BE2C (cell line): Measurements from ENCODE around the gene TSPAN5.

Experiments
- DNase-seq: peaks from one replicate; pipeline ENCODE4 v3.0.0-alpha.2; 2020
- H3K27me3 ChIP-seq: fragments of 250-450 bp; sonication (Bioruptor Pico); 2 replicates; pipeline ENCODE4 v1.5.1; 2020; ENCODE audit warnings: mild to moderate bottlenecking
- H3K36me3 ChIP-seq: fragments of 250-450 bp; sonication (Bioruptor Pico); 2 replicates; pipeline ENCODE4 v1.5.1; 2020; ENCODE audit warnings: mild to moderate bottlenecking
- H3K4me1 ChIP-seq: fragments of 250-450 bp; sonication (Bioruptor Pico); 2 replicates; pipeline ENCODE4 v1.5.1; 2020
- H3K4me3 ChIP-seq: 2 replicates; pipeline ENCODE4 v1.5.1; 2011; ENCODE audit warnings: low read depth, low read length
- H3K9me3 ChIP-seq: fragments of 250-450 bp; sonication (Bioruptor Pico); 2 replicates; pipeline ENCODE4 v1.5.1; 2020
- CTCF ChIP-seq: IDR thresholded peaks from 2 replicates; pipeline ENCODE4 v1.5.1; 2012; ENCODE audit warnings: mild to moderate bottlenecking, low read depth, low read length

Gene TSPAN5

GRCh38 chr4:98512918-98513317 is 145.5 kb downstream of the TSPAN5 start:
- H3K36me3 ChIP-seq = no peaks in the 10 kb centered on the region
- H3K9me3 ChIP-seq = no peaks in the 10 kb centered on the region
- H3K27me3 ChIP-seq = no peaks in the 10 kb centered on the region
- no peak for DNase-seq
- no peak overlapping the region for H3K4me3 ChIP-seq
- 0 out of 2 replicates have a peak, but pooled peaks cover 5% of the 10 kb centered on the region for H3K4me1 ChIP-seq
- no peak for TF ChIP-seq CTCF

GRCh38 chr4:98510757-98511517 is 147.5 kb downstream of the TSPAN5 start:
- Histone ChIP-seq H3K4me1 (0 out of 2 replicates have a peak, but pooled peaks cover 5% of the 10 kb centered on the region), H3K9me3 (no peaks in the 10 kb centered on the region), H3K4me3 (no peak overlapping the region), H3K27me3 (no peaks in the 10 kb centered on the region), H3K36me3 (no peaks in the 10 kb centered on the region)
- no peak for TF ChIP-seq CTCF
- DNase-seq = no peak

DNA sequence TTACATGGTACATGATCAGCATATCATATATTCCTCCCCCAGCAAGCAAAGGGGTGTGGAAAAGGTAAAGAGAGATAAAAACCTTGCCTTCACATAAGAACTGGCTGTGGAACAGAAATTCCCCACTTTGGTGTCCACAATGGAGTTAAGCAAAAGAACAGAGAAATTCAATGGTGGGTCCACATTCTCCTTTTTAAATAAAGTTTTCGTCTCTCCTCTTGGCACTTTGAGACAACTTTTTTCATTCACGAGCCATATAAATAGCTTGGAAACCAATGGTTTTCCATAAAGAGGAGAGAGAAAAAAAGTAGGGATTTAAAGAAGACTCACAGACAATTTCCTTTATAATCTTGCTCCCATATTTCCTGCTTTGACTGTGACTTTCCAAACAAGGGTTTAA is 148.1 kb downstream of the TSPAN5 start:
- Histone ChIP-seq H3K9me3 (no peaks in the 10 kb centered on the region), H3K4me1 (0 out of 2 replicates have a peak, but pooled peaks cover 5% of the 10 kb centered on the region), H3K36me3 (no peaks in the 10 kb centered on the region), H3K4me3 (no peak overlapping the region), H3K27me3 (no peaks in the 10 kb centered on the region)
- no peak for DNase-seq
- TF ChIP-seq CTCF = no peak

- TF ChIP-seq CTCF = no peak
- Histone ChIP-seq H3K4me1 (no peaks in the 10 kb centered on the region), H3K9me3 (no peaks in the 10 kb centered on the region), H3K4me3 (no peak overlapping the region), H3K27me3 (no peaks in the 10 kb centered on the region), H3K36me3 (no peaks in the 10 kb centered on the region)
- no peak for DNase-seq
Observed at GRCh38 chr4:98509721-98510120, 148.7 kb downstream of the TSPAN5 start.

- Histone ChIP-seq H3K9me3 (no peaks in the 10 kb centered on the region), H3K27me3 (no peaks in the 10 kb centered on the region), H3K36me3 (no peaks in the 10 kb centered on the region), H3K4me1 (no peaks in the 10 kb centered on the region), H3K4me3 (no peak overlapping the region)
- no peak for DNase-seq
- TF ChIP-seq CTCF = no peak
Observed at GRCh38 chr4:98508829-98509598, 149.4 kb downstream of the TSPAN5 start.

- H3K9me3 ChIP-seq = no peaks in the 10 kb centered on the region
- no peak for TF ChIP-seq CTCF
- no peaks in the 10 kb centered on the region for H3K36me3 ChIP-seq
- no peaks in the 10 kb centered on the region for H3K4me1 ChIP-seq
- no peaks in the 10 kb centered on the region for H3K27me3 ChIP-seq
- DNase-seq = no peak
- H3K4me3 ChIP-seq = no peak overlapping the region
Observed at GRCh38 chr4:98508248-98508647, 150.2 kb downstream of the TSPAN5 start.
